ENCODE measurements around the gene ATOX1. TPM values are rescaled to one million over a fixed set of nuclear protein-coding genes. Genes with fewer than 3 reads are reported as not detected.
"Not testable (repeated sequence)": the region's sequence is repeated elsewhere in the genome, so short reads cannot be mapped to it uniquely, and the experiment has no call there.

Gene ATOX1, protein sequence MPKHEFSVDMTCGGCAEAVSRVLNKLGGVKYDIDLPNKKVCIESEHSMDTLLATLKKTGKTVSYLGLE
- polyA plus RNA-seq: 100 to 1,000 TPM in 2 of 3 donors, 10 to 100 TPM in 1; 43.3 to 203 (median 150) TPM

GRCh38 chr5:151758430-151759241 is at the start of gene ATOX1:
Gene ATOX1, minus strand, starts transcription at chr5:151758631. Its CDS starts 80 bp downstream, at chr5:151758551.
- 4 to 7% (median 4%) methylated on average over 49 to 61 of the region's 61 CpGs for WGBS, 3 donors
- no peak within 1 kb of the TSS for H3K27ac ChIP-seq (ENCODE audit: low read depth, low read length)

GRCh38 chr5:151805414-151806223 is 47.2 kb upstream of the ATOX1 start:
- no peak overlapping the region for H3K27ac ChIP-seq (ENCODE audit: low read depth, low read length)
- 93 to 97% (median 95%) methylated on average over 3 of the region's 3 CpGs for WGBS, 3 donors

GRCh38 chr5:151800532-151800931 is 42.1 kb upstream of the ATOX1 start:
- H3K27ac ChIP-seq (ENCODE audit: low read depth, low read length): no peak overlapping the region
- 44 to 83% (median 77%) methylated on average over 2 of the region's 2 CpGs for WGBS, 3 donors

DNA sequence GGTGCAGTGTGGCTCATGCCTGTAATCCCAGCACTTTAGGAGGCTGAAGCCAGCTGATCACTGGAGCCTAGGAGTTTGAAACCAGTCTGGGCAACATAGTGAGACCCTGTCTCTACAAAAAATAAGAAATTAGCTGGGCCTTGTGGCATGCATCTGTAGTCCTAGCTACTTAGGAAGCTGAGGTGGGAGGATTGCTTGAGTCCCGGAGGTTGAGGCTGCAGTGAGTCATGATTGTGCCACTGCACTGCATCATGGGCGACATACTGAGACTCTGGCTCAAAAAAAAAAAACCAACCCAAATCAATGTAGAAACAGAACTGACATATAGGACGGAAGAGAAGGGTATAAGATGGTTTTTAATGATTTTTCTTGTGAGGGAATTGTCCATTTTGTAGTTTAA is 41.0 kb upstream of the ATOX1 start:
- H3K27ac ChIP-seq (ENCODE audit: low read depth, low read length): no peak overlapping the region
- WGBS, 3 donors: 62 to 90% (median 64%) methylated on average over 3 of the region's 3 CpGs

DNA sequence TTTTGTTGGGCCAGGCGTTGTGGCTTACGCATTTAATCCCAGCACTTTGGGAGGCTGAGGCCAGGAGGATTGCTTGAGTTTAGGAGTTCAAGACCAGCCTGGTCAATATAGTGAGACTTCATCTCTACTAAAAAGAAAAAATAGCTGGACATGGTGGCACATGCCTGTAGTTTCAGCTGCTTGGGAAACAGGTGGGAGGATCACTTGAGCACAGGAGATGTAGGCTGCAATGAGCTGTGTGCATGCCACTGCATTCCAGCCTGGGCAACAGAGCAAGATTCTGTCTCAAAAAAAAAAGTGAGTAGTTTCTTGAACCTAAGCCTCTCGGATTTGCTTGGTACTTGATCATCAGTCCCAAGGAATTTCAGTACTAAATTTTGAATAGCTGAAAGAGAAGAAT is 40.2 kb upstream of the ATOX1 start:
- H3K27ac ChIP-seq (ENCODE audit: low read depth, low read length): no peak overlapping the region
- WGBS, 3 donors: 86 to 95% (median 93%) methylated on average over 3 of the region's 3 CpGs

DNA sequence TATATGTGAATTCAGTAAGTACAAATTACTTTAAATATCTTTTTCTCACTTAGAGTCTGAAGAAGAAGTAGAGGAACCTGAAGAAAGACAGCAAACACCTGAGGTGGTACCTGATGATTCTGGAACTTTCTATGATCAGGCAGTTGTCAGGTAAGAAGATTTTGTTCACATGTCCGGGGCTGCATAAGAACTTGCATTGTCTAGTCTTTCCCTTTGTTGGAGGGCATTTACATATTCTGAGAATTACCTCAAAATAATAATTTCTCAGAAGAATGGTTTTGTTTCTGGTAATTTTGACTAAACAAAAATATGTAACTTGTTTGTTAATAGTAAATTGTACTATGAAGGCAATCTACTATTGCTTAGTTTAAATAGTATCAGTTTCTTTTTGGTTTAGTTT is 37.0 kb upstream of the ATOX1 start:
- no peak overlapping the region for H3K27ac ChIP-seq (ENCODE audit: low read depth, low read length)
- 90 to 96% (median 91%) methylated on average over 1 of the region's 1 CpG for WGBS, 3 donors

GRCh38 chr5:151793358-151793757 is 34.9 kb upstream of the ATOX1 start:
- 89 to 97% (median 94%) methylated on average over 3 of the region's 3 CpGs for WGBS, 3 donors

DNA sequence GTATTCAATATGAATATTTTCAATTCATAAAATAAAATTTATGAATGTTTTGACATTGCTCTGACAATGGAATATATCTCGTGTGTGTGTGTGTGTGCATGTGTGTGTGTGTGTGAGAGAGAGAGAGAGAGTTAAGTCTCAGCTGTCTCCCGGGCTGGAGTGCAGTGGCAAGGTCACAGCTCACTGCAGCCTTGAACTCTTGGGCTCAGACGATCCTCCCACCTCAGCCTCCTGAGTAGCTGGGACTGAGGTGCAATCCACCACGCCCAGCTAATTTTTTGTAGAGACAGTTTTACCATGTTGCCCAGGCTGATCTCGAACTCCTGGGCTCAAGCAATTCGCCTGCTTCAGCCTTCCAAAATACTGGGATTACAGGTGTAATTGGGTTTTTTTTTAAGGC is 29.4 kb upstream of the ATOX1 start:
- H3K27ac ChIP-seq (ENCODE audit: low read depth, low read length): no peak overlapping the region
- 71 to 88% (median 83%) methylated on average over 6 of the region's 6 CpGs for WGBS, 3 donors

More at GRCh38 chr5:151793358-151793757, 34.9 kb upstream of the ATOX1 start:
- H3K27ac ChIP-seq (ENCODE audit: low read depth, low read length): no peak overlapping the region

GRCh38 chr5:151786468-151786867 is 28.0 kb upstream of the ATOX1 start:
- 72 to 86% (median 82%) methylated on average over 4 of the region's 4 CpGs for WGBS, 3 donors
- H3K27ac ChIP-seq (ENCODE audit: low read depth, low read length): no peak overlapping the region

DNA sequence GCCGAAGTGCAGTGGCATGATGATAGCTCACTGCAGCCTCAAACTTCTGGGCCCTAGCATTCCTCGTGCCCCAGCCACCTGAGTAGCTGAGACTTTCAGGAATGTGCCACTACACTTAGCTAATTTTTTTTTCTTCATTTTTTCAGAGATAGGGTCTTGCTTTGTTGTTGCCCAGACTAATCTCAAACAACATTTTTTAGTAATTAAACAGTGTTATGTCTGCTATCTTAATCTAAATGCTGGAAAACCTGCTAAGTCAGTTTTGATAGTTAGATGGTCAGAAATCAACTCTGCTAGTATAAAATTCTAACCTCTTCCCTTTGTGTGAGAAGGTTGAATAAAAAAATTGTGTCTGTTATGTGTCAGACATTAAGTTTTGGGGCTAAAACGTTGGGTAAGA is 25.7 kb upstream of the ATOX1 start:
- 43 to 74% (median 74%) methylated on average over 3 of the region's 3 CpGs for WGBS, 3 donors
- no peak overlapping the region for H3K27ac ChIP-seq (ENCODE audit: low read depth, low read length)

- WGBS, 3 donors: 95 to 98% (median 97%) methylated on average over 16 of the region's 16 CpGs
- not testable (repeated sequence) for H3K27ac ChIP-seq (ENCODE audit: low read depth, low read length)
Observed at GRCh38 chr5:151783664-151784063, 25.2 kb upstream of the ATOX1 start.

- 31 to 60% (median 40%) methylated on average over 1 of the region's 1 CpG for WGBS, 3 donors
- no peak overlapping the region for H3K27ac ChIP-seq (ENCODE audit: low read depth, low read length)
Observed at GRCh38 chr5:151781201-151781600, 22.8 kb upstream of the ATOX1 start.

GRCh38 chr5:151780348-151780747 is 21.9 kb upstream of the ATOX1 start:
- 93 to 94% (median 94%) methylated on average over 11 of the region's 11 CpGs for WGBS, 3 donors
- no peak overlapping the region for H3K27ac ChIP-seq (ENCODE audit: low read depth, low read length)

DNA sequence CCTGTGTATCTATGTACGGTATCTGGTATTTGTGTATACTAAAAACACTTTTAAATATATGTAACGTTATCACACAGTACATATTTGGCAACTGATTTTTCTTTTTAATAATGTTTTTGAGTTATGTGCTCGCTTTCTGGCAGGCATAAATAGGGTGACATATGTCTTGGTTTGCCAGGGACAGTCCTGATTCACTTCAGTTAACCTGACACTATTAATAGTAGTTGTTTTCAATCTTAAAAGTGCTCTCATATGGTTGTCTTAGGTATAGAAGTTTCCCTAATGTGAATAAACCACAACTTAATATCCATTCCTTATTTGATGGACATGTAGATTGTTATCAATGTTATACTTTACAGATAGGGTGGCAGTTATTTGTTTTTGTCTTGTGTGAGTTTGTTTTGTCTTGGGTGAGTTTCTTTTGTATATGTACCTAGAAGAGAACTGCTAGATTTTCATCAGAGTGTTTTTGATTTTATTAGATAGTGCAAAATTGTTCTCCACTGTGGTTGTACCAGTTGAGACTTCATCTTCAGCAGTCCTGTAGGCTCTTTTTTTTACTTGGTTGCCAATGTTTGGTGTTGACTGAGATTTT is 21.2 kb upstream of the ATOX1 start:
- no peak overlapping the region for H3K27ac ChIP-seq (ENCODE audit: low read depth, low read length)
- WGBS, 3 donors: 55 to 85% (median 77%) methylated on average over 3 of the region's 3 CpGs

GRCh38 chr5:151775025-151775606 is 16.7 kb upstream of the ATOX1 start:
- H3K27ac ChIP-seq (ENCODE audit: low read depth, low read length): no peak overlapping the region
- 23 to 46% (median 36%) methylated on average over 3 of the region's 3 CpGs for WGBS, 3 donors

DNA sequence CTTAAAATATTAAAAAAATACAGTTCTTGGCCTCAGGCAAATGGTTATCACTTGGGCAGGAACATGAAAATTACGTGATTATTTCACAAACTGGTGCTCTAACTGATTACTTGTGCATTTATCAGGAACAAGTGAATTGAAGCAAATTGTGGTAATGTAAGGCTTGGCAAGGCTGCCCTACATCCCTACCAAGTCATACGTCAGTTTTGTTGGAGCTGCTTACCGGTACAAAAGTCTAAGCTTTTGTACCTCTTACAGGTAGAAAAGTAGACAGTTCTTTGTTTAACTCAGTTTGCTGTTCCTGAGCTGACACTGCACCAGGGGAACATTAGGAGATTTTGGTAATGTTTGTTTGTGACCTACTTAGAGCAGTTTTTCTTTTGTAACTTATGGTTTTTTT is 15.5 kb upstream of the ATOX1 start:
- H3K27ac ChIP-seq (ENCODE audit: low read depth, low read length): no peak overlapping the region
- WGBS, 3 donors: 2 to 8% (median 5%) methylated on average over 3 of the region's 3 CpGs

DNA sequence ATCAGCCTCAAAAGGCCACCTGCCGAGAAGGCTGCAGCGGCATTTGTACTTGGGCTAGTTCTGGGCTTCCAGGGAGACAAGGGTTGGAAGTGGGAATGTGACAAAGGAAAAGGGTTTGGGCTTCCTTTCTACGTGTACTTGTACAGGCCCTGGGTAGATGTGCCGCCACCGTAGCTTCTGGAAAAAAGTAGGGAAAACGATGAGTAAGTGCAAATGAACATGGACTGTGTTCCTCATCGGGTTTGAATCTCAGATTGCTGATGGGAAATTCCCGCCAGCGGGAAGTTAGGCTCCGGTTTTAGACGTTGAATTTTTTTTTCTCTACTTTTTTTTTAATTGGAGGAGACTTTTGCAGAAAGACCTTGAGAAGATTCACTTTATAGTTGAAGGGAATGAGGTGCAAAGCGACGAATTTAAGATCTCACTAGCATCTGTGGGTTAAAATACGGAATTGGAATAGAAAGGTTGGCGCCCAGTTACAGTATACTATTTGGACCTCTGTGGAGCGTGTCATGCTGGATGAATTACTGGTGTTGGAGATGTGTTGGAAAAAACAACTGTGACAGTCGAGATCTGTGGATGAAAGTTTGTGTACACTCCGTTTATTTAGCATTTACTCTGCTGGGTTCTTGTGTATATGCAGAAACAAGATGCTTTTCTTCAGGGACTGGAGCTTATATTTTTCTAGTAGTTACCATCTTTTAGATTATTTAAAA is 14.6 kb upstream of the ATOX1 start:
- WGBS, 3 donors: 0 to 1% (median 1%) methylated on average over 18 of the region's 18 CpGs
- H3K27ac ChIP-seq (ENCODE audit: low read depth, low read length): peak overlapping the region; percentile 32
